ENCODE results near the gene SCG5.

SCG5 gene

DNA sequence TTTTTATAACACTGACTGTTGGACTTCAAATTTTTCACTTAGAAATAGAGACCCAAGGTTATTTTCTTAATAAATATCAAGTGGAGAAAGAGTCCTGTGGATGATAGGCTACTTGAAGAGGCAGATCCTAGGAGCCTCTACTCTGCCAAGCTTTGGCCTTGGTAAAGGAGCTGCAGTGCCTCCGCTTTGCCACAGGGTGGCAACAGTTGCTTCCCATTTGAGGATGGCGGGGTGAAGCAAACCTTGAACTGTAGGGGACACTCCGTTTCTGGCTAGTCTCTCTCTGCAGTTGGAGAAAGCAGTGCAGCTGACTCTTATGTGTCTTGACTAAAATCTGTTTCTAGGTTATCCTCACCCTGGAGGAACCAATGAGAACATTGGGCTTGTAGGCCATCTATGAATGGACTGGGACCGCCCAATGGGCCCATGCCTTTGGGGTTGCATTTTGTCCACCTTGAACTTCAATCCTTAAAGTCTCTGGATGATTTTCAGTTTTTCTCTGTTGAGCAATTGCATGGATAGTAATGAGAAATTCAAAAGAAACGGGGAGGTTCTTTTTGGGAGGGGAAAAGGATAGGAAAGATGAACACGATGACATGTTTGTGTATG is 9.8 kb downstream of the SCG5 start:
- Mint-ChIP-seq H3K9me3 (no peaks in the 10 kb centered on the region), H3K4me1 (no peaks in the 10 kb centered on the region), H3K36me3 (no peaks in the 10 kb centered on the region), H3K4me3 (no peak overlapping the region), H3K27me3 (no peaks in the 10 kb centered on the region), H3K27ac (no peak overlapping the region)
- peak; percentile 51 for ATAC-seq

GRCh38 chr15:32652178-32652577 is 10.7 kb downstream of the SCG5 start:
- Mint-ChIP-seq H3K27me3 (no peaks in the 10 kb centered on the region), H3K27ac (no peak overlapping the region), H3K9me3 (no peaks in the 10 kb centered on the region), H3K4me1 (peaks cover under 1% of the 10 kb centered on the region), H3K4me3 (no peak overlapping the region), H3K36me3 (no peaks in the 10 kb centered on the region)
- no peak for ATAC-seq

- no peaks in the 10 kb centered on the region for H3K27me3 Mint-ChIP-seq
- H3K4me3 Mint-ChIP-seq = no peak overlapping the region
- H3K9me3 Mint-ChIP-seq = no peaks in the 10 kb centered on the region
- H3K36me3 Mint-ChIP-seq = no peaks in the 10 kb centered on the region
- ATAC-seq = no peak
- H3K4me1 Mint-ChIP-seq = peaks cover 6% of the 10 kb centered on the region
- H3K27ac Mint-ChIP-seq = no peak overlapping the region
Observed at GRCh38 chr15:32656091-32656490, 14.6 kb downstream of the SCG5 start.

- ATAC-seq = no peak
- no peak overlapping the region for H3K4me3 Mint-ChIP-seq
- no peaks in the 10 kb centered on the region for H3K36me3 Mint-ChIP-seq
Observed at GRCh38 chr15:32656496-32656895, 15.0 kb downstream of the SCG5 start.

DNA sequence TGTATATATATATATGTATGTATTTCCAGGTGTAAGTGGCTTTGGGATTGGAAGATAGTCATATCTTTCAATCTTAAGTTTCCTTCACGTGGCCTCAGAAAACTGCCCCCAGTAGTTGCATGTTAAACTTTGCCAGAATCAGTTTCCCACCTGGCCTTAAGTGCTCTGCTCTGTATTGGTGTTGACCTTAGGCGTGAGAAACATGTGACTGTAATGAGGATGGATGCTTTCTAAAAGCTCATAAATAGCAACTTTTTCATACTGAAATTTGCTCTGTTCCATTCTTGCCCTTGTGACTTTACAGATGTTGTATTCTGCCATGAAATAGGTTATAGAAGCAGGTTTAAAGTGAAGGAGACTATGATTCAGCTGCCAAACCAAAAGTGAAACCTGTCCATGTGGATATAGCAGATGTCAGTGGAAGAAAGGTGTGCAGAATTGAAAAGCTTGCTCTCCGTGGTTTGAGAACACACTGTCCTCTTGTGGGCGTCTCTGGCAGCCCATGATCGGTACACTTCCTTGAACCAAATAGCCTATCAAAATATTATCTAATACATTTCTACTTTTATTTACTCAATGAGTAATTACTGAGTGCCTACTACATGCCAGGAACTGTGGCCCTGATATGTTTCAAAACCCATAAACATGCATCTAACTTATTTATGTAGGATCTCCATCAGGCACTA is 15.8 kb downstream of the SCG5 start:
- no peaks in the 10 kb centered on the region for H3K27me3 Mint-ChIP-seq
- no peak overlapping the region for H3K4me3 Mint-ChIP-seq
- no peak for ATAC-seq
- H3K27ac Mint-ChIP-seq = no peak overlapping the region
- no peaks in the 10 kb centered on the region for H3K36me3 Mint-ChIP-seq
- H3K4me1 Mint-ChIP-seq = peaks cover 6% of the 10 kb centered on the region
- H3K9me3 Mint-ChIP-seq = no peaks in the 10 kb centered on the region

More at GRCh38 chr15:32656496-32656895, 15.0 kb downstream of the SCG5 start:
- Mint-ChIP-seq H3K4me1 (peaks cover 6% of the 10 kb centered on the region), H3K9me3 (no peaks in the 10 kb centered on the region), H3K27me3 (no peaks in the 10 kb centered on the region), H3K27ac (no peak overlapping the region)

GRCh38 chr15:32657941-32658340 is 16.4 kb downstream of the SCG5 start:
- Mint-ChIP-seq H3K4me1 (peaks cover 12% of the 10 kb centered on the region), H3K9me3 (no peaks in the 10 kb centered on the region), H3K27me3 (no peaks in the 10 kb centered on the region), H3K27ac (no peak overlapping the region), H3K4me3 (no peak overlapping the region), H3K36me3 (no peaks in the 10 kb centered on the region)
- no peak for ATAC-seq

GRCh38 chr15:32659340-32660155 is 18.0 kb downstream of the SCG5 start:
- H3K27ac Mint-ChIP-seq = no peak overlapping the region
- H3K4me1 Mint-ChIP-seq = peaks cover 12% of the 10 kb centered on the region
- no peaks in the 10 kb centered on the region for H3K9me3 Mint-ChIP-seq
- ATAC-seq = no peak
- H3K4me3 Mint-ChIP-seq = no peak overlapping the region
- no peaks in the 10 kb centered on the region for H3K27me3 Mint-ChIP-seq
- no peaks in the 10 kb centered on the region for H3K36me3 Mint-ChIP-seq

DNA sequence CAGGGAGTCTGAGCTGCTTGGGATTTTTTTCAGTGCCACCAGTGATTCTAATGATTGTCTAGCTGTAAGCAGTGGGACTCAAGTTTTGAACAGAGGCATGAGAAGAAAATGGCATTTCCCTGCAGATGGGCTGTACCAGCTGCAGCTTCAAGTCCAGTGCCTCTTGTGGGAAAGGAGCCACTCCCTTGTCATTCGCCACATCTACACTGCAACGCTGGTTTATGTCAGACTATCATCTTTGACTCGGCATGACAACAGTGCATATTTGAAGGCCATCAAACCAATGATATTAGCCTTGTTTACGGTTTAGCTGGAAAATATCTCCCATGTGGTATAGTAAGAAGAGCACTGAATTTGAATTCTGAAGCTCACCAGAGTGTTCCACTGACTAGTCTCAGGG is 22.2 kb downstream of the SCG5 start:
- ATAC-seq = no peak
- Mint-ChIP-seq H3K36me3 (no peaks in the 10 kb centered on the region), H3K4me3 (no peak overlapping the region), H3K27ac (no peak overlapping the region), H3K4me1 (peaks cover 6% of the 10 kb centered on the region), H3K9me3 (no peaks in the 10 kb centered on the region), H3K27me3 (no peaks in the 10 kb centered on the region)

- Mint-ChIP-seq H3K4me3 (no peak overlapping the region), H3K9me3 (no peaks in the 10 kb centered on the region), H3K36me3 (no peaks in the 10 kb centered on the region), H3K27me3 (no peaks in the 10 kb centered on the region), H3K4me1 (peaks cover 6% of the 10 kb centered on the region), H3K27ac (no peak overlapping the region)
- no peak for ATAC-seq
Observed at GRCh38 chr15:32664796-32665195, 23.3 kb downstream of the SCG5 start.

- Mint-ChIP-seq H3K4me3 (no peak overlapping the region), H3K27me3 (peaks cover 6% of the 10 kb centered on the region), H3K4me1 (peaks cover 6% of the 10 kb centered on the region), H3K36me3 (no peaks in the 10 kb centered on the region), H3K9me3 (no peaks in the 10 kb centered on the region), H3K27ac (no peak overlapping the region)
- ATAC-seq = no peak
Observed at GRCh38 chr15:32667321-32667720, 25.8 kb downstream of the SCG5 start.

- ATAC-seq = no peak
- H3K27ac Mint-ChIP-seq = no peak overlapping the region
- no peaks in the 10 kb centered on the region for H3K4me1 Mint-ChIP-seq
- peaks cover 8% of the 10 kb centered on the region for H3K27me3 Mint-ChIP-seq
- no peak overlapping the region for H3K4me3 Mint-ChIP-seq
- H3K9me3 Mint-ChIP-seq = no peaks in the 10 kb centered on the region
- no peaks in the 10 kb centered on the region for H3K36me3 Mint-ChIP-seq
Observed at GRCh38 chr15:32668942-32669341, 27.4 kb downstream of the SCG5 start.

DNA sequence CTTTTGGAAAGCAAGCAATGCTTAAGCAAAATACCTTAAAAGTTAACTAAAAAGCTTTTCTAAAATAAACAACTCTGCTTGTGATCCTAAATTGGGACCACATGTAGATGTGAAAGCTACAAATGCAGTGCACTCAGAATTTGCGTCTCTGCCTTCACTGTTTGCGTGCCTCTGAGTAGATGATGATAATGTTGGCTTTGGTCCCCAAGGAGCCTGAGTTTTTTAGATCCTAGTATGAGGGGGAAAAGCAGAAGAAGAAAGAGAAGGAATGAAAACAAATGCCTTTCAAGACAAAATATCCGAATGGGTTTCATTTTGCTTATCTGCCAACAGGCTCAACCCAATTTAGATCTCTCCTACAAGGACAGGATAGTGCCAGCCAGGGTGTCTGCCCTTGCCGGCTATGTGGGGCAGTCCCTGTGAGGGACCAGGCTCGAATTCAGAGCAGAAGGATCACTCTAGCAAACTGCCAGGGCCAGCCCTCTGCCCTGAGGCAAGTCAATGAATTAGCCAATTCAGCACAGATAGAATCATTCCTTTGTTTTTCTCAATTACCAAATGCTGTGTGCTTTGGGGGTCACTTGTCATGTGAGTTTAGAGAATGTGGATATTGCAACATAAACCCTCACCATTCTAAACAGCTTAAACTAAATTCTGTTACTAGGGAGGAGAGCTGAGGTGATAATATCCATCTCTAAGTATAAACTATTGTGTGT is 28.5 kb downstream of the SCG5 start:
- H3K36me3 Mint-ChIP-seq = no peaks in the 10 kb centered on the region
- H3K27ac Mint-ChIP-seq = no peak overlapping the region
- peaks cover 8% of the 10 kb centered on the region for H3K27me3 Mint-ChIP-seq
- ATAC-seq = no peak
- no peaks in the 10 kb centered on the region for H3K4me1 Mint-ChIP-seq
- no peak overlapping the region for H3K4me3 Mint-ChIP-seq
- H3K9me3 Mint-ChIP-seq = no peaks in the 10 kb centered on the region

- Mint-ChIP-seq H3K36me3 (no peaks in the 10 kb centered on the region), H3K4me1 (no peaks in the 10 kb centered on the region), H3K27me3 (peaks cover 8% of the 10 kb centered on the region), H3K9me3 (no peaks in the 10 kb centered on the region), H3K27ac (no peak overlapping the region), H3K4me3 (no peak overlapping the region)
- no peak for ATAC-seq
Observed at GRCh38 chr15:32670623-32671022, 29.1 kb downstream of the SCG5 start.

GRCh38 chr15:32671339-32672325 is 30.1 kb downstream of the SCG5 start:
- Mint-ChIP-seq H3K27me3 (peaks cover 8% of the 10 kb centered on the region), H3K4me3 (no peak overlapping the region), H3K27ac (no peak overlapping the region), H3K4me1 (no peaks in the 10 kb centered on the region), H3K36me3 (no peaks in the 10 kb centered on the region), H3K9me3 (no peaks in the 10 kb centered on the region)
- no peak for ATAC-seq
